GM21723 (cell line): Measurements from ENCODE around the gene C10orf90.

Experiments used
- ATAC-seq: cut with Tn5 transposase; IDR thresholded peaks from one replicate; pipeline ENCODE4 v1.9.1; 2021; ENCODE audit warnings: mild to moderate bottlenecking, moderate library complexity; ENCODE audit not compliant: unreplicated experiment

The C10orf90 gene

GRCh38 chr10:126670056-126670894 lies at the start of gene C10orf90:
Gene C10orf90 (minus strand): TSS chr10:126670693. CDS start chr10:126670480, 213 bp downstream.
- no peak for ATAC-seq

DNA sequence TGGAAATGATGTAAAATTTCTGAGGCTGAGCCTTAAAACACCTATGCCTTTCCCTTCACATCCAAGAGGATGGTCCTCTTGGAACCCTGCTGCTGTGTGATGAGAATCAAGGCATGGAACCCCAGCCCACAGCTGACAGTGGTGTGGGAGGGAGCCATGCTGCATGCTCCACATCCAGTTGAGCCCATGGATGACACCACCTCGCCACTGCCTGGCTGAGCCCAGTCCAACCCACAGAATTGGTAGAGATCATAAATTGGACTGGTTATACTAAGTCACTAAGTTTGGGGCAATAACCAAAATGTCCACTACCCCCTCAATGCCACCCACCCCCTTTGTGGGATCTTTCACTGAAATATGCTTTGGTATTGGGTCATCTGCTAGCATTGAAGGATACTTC lies 45.9 kb upstream of the C10orf90 start:
- no peak for ATAC-seq

DNA sequence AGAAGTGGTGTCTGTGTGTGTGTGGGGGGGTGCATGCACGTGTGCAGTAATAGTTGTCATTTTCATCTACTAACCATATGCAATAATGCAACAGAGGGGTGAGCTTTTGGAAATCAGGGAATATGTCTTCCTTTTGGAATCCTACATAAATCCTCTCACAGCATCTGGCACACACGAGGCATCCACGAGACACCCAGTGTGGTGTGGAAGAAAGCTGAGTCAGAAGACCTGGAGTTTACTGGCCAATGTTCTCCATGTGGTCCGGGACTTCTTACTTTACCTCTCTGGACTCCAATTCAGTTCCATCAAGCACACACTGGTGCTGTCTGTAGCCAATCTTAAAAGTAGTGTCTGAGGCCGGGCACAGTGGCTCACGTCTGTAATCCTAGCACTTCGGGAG lies 43.1 kb upstream of the C10orf90 start:
- no peak for ATAC-seq

DNA sequence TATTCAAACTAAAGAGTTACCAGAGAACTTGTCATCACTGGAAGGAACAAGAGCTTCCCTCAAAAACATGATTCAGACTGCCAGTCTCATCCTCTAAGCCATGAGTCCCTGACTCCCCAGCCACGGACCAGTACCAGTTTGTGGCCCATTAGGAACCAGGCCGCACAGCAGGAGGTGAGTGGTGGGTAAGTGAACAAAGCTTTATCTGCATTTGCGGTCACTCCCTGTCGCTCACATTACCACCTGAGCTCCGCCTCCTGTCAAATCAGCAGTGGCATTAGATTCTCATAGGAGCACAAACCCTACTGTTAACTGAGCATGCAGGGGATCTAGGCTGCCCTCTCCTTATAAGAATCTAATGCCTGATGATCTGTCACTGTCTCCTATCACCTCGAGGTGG lies 42.2 kb upstream of the C10orf90 start:
- ATAC-seq: no peak

DNA sequence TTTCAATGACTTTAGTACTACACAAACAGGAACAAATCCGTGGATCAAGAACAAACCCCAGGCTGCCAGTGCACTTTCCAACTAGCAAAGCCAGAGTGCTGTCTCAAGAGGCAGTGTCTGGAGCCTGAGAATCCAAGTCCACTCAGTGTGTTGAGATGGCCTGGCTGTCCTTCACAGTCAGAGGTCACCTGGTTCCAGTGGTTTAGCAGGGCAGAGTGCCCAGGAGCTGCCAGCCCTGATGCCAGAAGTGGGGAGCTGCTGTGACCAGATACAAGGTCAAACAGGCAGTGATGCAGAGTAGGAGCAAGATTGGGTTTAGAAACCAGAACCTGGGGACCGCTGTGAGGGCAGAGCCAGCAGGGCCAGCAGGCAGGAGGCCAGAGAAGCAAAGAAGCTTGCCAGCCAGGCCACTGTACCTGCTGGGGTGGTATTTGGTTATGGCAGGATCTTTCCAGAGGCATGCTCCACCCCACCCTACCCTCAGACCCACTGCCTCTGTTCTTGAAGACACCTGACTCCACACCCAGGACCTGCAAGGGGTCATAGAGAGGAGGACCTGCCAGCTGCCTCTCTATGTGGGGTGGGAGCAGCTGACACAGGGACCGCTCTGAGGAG lies 35.6 kb upstream of the C10orf90 start:
- no peak for ATAC-seq

DNA sequence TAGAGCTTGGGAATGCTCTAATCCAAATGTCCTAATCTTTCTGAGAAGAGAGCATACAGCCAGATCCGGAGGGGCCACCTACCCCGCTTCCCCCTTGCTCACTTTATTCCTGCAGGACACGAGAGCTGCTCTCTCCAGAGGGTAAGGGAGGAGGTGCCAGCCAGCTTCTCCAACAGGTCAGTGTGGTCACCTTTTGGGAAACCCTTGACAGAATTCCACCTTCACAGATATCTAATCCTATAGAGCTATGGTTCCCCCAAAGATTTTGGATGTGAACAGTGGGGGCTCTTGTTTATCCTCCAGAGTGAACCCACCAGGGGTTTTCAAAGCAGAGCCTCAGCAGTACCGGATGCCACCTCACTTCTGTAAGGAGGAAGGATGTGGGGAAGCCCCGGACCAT lies 34.6 kb upstream of the C10orf90 start:
- ATAC-seq: no peak

DNA sequence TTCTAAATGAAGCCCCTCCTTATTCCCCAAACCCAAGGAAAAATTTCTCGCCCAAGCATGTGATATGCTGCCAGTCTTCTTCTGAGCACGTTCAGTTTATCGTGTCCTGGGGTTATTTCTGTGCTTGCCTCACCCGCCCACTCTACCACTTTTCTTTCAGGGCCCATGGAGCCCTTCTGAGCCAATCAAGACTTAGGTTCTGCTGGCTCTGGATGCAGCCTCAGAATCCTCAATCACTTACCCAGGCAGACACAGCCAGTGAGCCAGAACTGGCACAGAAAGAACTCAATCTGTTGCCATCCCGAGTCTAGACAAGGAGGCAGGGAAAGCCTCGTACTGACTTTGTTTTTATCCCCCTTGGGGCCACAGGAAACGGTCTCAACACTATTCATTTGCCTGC lies 34.2 kb upstream of the C10orf90 start:
- ATAC-seq: no peak

GRCh38 chr10:126702181-126702580 lies 31.7 kb upstream of the C10orf90 start:
- ATAC-seq: no peak

GRCh38 chr10:126701526-126701925 lies 31.0 kb upstream of the C10orf90 start:
- no peak for ATAC-seq

DNA sequence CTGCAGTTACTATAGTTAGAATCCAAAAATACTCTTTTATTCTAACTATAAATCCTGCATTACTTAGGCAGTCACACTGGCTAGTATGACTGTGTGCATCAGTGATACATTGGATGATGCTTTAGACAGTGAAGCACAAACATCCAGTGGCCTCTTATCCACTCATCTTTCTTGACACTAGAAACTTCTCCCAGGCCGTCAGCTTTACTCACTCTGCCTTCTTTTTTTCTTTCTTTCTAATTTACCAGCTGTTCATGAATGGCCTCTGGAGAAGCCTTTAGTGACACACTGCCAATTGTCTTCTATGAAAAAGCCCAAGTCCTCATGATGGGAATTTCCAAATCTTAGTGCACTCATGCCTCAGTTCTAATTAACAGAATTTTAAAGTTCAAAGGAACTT lies 26.2 kb upstream of the C10orf90 start:
- no peak for ATAC-seq

DNA sequence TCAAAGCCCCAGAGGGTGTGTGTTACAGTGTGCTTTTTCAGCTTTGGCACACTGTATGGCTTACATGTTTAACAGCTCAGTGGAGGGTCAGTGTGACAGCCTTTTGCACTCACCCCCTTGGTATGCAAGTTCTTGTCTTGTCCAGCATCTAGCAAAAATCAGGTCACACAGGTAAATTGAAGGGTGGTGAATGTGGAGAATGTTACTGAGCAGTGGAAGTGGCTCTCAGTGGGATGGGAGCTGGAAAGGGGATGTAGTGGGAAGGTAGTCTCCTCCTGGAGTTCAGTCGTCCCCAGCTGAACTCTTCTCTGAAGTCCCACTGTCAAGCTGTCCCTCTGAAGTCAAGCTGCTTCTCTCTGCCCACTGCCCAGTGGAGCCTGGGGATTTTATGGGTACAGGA lies 21.0 kb upstream of the C10orf90 start:
- ATAC-seq: no peak

GRCh38 chr10:126690534-126690933 lies 20.0 kb upstream of the C10orf90 start:
- ATAC-seq: no peak

- no peak for ATAC-seq
Observed at GRCh38 chr10:126689461-126689994, 19.0 kb upstream of the C10orf90 start.

- ATAC-seq: no peak
Observed at GRCh38 chr10:126687121-126687606, 16.7 kb upstream of the C10orf90 start.

GRCh38 chr10:126686719-126687118 lies 16.2 kb upstream of the C10orf90 start:
- ATAC-seq: no peak

GRCh38 chr10:126686268-126686667 lies 15.8 kb upstream of the C10orf90 start:
- no peak for ATAC-seq

DNA sequence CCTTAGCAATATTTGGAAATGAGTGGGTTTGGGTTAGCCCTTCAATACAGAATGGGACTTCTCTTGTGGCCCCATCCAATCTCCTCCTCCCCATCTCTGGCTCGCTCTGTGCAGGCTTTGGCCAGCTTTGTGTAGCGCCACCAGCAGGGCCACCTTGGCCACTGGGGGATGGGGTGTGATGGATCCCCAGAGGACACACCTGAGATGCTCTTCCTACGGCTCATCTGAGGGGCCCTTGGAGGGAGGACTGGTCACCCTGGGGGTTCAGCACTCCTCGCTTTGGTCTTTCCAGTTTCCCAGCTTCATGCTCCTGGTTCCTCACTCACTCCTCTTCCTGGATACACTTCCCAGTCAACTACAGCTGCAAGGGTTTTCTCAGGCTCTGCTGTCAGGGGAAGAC lies 15.3 kb upstream of the C10orf90 start:
- ATAC-seq: no peak

DNA sequence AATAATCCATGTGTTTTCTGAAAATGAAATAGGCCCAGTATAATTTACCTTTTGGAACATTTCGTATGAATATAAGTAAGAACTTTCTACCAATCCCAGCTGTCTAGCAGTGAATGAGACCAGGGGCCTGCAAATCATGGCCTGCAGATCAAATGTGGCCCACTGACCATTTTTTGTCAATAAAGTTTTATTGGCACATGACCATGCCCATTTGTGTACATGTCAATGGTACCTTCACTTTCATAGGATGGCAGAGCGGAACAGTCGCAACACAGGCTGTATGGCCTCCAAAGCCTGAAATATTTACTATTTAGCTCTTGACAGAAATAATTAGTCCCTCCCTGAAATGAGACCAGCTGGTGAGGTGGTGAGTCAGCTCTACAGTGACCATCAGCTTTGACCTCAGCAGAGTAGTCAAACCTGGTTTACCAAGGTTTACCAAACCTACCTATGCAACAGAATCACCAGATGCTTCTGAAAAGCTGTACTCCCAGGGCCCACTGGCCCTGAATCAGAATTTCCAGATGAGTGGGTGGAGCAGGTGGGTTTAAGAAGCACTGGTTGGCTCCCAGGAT lies 13.8 kb upstream of the C10orf90 start:
- ATAC-seq: no peak

- ATAC-seq: no peak
Observed at GRCh38 chr10:126683466-126683865, 13.0 kb upstream of the C10orf90 start.

DNA sequence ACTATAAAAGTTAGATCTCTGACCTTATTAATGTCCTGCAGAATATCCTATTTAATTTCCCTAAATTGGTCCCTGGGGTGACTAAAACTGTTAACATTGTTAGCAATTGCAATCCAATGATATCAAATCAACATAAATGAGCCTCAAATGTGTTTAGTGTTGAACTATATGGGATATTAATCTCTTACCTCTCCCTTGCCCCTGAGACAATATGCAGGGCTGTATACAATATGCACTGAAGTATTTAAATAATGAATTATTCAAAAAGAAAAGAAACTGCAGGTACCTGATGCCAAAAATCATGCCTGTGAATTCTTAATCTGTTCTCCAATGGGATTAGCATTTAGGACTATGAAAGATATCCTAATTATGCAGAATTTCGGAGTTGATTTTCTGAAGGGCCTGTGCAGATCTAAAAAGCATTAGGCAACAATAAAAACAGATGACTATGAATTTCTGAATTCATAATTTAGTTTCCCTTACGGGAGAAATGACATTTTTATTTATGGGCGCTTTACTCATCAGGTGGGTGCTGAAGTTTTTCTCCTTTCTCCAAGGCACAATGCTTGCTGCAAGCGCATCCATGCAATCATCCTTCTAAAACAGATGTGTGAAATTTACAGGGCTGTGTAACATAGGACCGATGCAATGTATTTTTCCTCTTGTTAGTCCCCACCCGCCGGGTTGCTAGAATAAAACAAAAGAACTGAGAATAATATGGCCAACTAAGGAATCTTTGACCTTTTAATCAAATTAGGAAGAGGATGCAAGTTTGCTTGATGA lies 5.4 kb upstream of the C10orf90 start:
- no peak for ATAC-seq
